ENCODE data around the gene NPIPA1.
A peak's percentile ranks its signal among the peaks of the same experiment; 100 is the strongest.
"Not testable (repeated sequence)": the region's sequence is repeated elsewhere in the genome, so short reads cannot be mapped to it uniquely, and the experiment has no call there.

The NPIPA1 gene

GRCh38 chr16:14930971-14931370 is 6.3 kb upstream of the NPIPA1 start:
- not testable (repeated sequence) for DNase-seq

- not testable (repeated sequence) for DNase-seq
Measured at GRCh38 chr16:14932581-14933375, 4.5 kb upstream of the NPIPA1 start.

- not testable (repeated sequence) for DNase-seq
Measured at GRCh38 chr16:14937994-14938393, 751 bp downstream of the NPIPA1 start.

GRCh38 chr16:14942686-14943085 is 5.4 kb downstream of the NPIPA1 start:
- DNase-seq = not testable (repeated sequence)

GRCh38 chr16:14955546-14956231 is 18.4 kb downstream of the NPIPA1 start:
- DNase-seq = no peak

- DNase-seq = no peak
Measured at GRCh38 chr16:14957576-14958322, 20.5 kb downstream of the NPIPA1 start.

- DNase-seq = no peak
Measured at GRCh38 chr16:14958323-14958600, 21.0 kb downstream of the NPIPA1 start.

GRCh38 chr16:14958970-14959369 is 21.7 kb downstream of the NPIPA1 start:
- DNase-seq = no peak

- no peak for DNase-seq
Measured at GRCh38 chr16:14961405-14962186, 24.4 kb downstream of the NPIPA1 start.

GRCh38 chr16:14963281-14964173 is 26.3 kb downstream of the NPIPA1 start:
- no peak for DNase-seq

- no peak for DNase-seq
Measured at GRCh38 chr16:14965328-14965727, 28.1 kb downstream of the NPIPA1 start.

- not testable (repeated sequence) for DNase-seq
Measured at GRCh38 chr16:14969795-14970194, 32.6 kb downstream of the NPIPA1 start.

GRCh38 chr16:14971621-14972228 is 34.5 kb downstream of the NPIPA1 start:
- DNase-seq = not testable (repeated sequence)

GRCh38 chr16:14973785-14974322 is 36.6 kb downstream of the NPIPA1 start:
- DNase-seq = not testable (repeated sequence)

GRCh38 chr16:14974331-14974655 is 37.0 kb downstream of the NPIPA1 start:
- DNase-seq = not testable (repeated sequence)

- peak; percentile 92 for DNase-seq
Measured at GRCh38 chr16:14974656-14975417, 37.6 kb downstream of the NPIPA1 start, which contains the start of gene PDXDC1. Gene PDXDC1 (plus strand): TSS chr16:14975026. CDS start chr16:14975200, 174 bp downstream.

GRCh38 chr16:14975418-14976194 is 38.4 kb downstream of the NPIPA1 start:
- not testable (repeated sequence) for DNase-seq

GRCh38 chr16:14976971-14977736 is 39.9 kb downstream of the NPIPA1 start:
- not testable (repeated sequence) for DNase-seq

- not testable (repeated sequence) for DNase-seq
Measured at GRCh38 chr16:14978281-14978680, 41.0 kb downstream of the NPIPA1 start.
